Cardiac fibroblast (primary cell): ENCODE results near the gene AIP.

Experiments used
- DNase-seq, 2 donors: peaks; one replicate each; pipeline versions ENCODE4 v3.0.0 to v3.0.0-alpha.2; 2010; ENCODE audit warnings: low read depth in 2 of 2
- H3K4me3 ChIP-seq, 2 donors: replicated peaks in 1 of 2; 1 replicate in 1 of 2; 2 replicates in 1 of 2; pipeline ENCODE4 v1.5.1; 2011; ENCODE audit warnings: low read depth in 2 of 2, low read length in 2 of 2, mild to moderate bottlenecking in 2 of 2, moderate library complexity in 1 of 2
- TF ChIP-seq, protein P1 (sequence below): IDR thresholded peaks from one replicate; pipeline ENCODE4 v1.5.1; 2011; ENCODE audit warnings: low read depth, mild to moderate bottlenecking, low read length, inconsistent platforms

Gene AIP

DNA sequence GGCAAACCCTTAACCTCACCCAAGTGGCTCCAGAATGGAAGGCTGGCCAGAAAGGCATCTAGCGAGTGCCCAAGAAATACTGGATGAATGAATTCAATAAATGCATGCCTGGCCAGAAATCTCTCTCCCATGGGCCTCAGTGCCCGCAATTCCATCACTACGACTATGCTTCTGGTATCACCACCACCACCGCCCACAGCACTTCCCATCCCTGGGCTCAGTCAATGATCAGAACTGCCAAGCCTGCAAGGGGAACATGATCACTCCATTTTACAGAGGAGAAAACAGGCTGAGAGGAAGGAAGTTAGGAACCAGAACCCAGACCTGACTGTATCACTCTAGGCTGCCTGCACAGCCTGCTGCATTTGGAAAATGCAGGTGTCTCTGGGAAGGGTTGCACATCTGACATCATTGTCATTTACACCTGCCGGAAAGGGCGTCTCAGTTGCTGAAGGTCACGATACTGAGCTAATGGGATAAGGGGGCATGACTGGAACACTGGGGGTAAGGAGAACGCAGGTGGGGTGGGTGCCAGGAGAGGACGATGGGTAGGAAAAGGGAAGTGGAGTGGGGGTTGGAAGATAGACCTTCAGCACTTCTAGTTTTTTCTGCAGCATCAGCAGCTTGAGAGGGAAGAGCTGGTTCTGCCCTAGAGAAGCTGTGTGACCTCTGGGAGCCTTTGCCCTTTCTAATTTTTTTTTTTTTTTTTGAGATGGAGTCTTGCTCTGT is 33.5 kb upstream of the AIP start:
- H3K4me3 ChIP-seq = no peak overlapping the region
- TF ChIP-seq, protein P1, sequence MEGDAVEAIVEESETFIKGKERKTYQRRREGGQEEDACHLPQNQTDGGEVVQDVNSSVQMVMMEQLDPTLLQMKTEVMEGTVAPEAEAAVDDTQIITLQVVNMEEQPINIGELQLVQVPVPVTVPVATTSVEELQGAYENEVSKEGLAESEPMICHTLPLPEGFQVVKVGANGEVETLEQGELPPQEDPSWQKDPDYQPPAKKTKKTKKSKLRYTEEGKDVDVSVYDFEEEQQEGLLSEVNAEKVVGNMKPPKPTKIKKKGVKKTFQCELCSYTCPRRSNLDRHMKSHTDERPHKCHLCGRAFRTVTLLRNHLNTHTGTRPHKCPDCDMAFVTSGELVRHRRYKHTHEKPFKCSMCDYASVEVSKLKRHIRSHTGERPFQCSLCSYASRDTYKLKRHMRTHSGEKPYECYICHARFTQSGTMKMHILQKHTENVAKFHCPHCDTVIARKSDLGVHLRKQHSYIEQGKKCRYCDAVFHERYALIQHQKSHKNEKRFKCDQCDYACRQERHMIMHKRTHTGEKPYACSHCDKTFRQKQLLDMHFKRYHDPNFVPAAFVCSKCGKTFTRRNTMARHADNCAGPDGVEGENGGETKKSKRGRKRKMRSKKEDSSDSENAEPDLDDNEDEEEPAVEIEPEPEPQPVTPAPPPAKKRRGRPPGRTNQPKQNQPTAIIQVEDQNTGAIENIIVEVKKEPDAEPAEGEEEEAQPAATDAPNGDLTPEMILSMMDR = no peak
- no peak for DNase-seq

DNA sequence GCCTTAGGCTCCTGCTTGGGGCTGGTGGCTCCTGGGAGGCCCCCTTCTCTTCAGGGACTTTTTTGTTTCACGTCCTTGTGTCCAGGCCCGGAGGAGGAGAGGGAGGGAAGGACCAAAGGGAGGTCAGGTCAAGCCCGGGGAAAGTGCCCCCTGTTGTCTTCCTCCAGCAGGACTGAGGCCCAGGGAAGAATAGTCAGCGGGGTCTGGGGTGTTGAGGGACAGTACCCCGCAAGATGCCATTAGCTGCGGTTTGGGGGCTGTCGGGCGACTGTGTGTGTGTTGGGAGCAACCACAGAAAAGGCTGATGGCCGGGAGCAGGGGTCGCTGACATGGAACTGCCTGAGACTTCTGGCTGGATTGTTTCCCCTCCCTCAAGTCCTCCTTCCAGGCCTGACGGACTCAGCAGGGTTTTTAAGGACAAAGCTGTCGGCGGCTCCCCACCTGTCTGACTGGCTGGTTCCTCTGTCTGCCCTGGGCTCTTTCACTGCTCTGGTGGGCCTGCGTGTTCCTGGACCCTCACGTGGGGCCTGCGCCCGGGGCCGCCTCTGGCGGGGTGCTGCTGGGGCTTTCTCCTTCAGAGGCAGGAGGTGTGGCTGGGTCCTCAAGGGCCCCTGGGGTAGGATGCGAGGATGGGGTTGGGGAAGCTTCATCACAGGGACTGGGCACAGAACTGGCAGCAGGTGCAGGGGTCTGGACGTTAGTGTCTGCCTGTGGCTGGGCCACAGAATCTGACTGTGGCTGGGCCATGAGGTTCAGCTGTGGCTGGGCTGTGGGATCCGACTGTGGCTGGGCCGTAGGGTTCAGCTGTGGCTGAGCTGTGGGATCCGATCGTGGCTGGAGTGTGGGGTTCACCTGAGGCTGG is 31.8 kb upstream of the AIP start:
- TF ChIP-seq, protein P1 = no peak
- H3K4me3 ChIP-seq = no peak overlapping the region
- no peak for DNase-seq

DNA sequence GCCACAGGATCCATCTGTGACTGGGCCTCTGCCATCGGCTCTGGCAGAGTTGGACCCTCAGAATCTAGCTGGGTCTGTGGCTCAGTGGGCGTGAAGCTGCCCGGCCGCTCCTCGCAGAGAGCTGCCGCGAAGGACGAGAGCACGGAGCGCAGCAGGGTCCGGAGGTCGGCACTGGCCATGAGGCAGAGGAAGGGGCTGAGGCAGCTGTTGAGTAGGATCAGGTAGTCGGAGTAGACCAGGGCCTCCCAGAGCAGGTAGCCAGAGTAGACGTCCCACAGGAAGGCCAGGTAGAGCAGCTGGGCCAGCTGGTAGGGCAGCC is 31.2 kb upstream of the AIP start:
- H3K4me3 ChIP-seq = no peak overlapping the region
- no peak for DNase-seq
- TF ChIP-seq, protein P1 = no peak

DNA sequence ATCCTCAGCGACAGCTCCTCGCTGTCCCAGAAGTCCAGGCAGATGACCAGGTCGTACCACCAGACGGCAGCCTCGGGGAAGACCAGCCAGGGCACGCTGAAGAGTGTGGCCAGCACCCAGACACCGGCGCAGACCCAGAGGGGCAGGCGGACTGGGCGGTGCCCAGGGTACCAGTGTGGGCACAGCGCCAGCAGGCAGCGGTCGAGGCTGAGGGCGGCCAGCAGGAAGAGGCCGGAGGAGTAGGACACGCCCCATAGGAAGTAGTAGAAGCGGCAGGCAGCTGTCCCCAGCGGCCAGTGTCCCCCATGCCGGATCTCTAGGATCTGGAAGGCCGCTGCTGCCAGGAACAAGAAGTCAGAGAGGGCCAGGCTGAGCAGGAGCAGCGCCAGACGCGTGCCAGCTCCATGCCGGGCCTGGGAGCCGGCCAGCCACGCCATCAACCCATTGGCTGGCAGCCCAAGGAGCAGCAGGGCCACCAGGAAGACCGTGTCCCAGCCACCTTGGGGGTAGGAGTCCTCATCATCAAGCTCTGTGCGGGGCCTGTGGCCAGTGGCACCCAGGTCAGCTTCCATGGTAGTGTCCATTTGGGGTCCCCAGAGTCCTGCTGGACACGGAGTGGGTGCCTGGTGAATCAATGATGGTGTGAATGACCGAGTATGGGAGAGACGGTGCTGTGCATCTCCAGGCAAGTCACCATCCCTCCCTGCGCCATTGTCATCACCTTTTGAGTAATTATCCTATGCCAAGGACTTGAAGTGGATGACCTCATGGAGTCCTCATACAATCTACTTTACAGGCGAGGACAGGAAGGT is 30.5 kb upstream of the AIP start, which contains the start of gene GPR152:
Gene GPR152 (minus strand): TSS at position 589 of the 812 bp plus-strand sequence. CDS start 5 bp downstream, at position 584.
- no peak within 1 kb of the TSS for H3K4me3 ChIP-seq
- DNase-seq = no peak
- TF ChIP-seq, protein P1 = no peak

DNA sequence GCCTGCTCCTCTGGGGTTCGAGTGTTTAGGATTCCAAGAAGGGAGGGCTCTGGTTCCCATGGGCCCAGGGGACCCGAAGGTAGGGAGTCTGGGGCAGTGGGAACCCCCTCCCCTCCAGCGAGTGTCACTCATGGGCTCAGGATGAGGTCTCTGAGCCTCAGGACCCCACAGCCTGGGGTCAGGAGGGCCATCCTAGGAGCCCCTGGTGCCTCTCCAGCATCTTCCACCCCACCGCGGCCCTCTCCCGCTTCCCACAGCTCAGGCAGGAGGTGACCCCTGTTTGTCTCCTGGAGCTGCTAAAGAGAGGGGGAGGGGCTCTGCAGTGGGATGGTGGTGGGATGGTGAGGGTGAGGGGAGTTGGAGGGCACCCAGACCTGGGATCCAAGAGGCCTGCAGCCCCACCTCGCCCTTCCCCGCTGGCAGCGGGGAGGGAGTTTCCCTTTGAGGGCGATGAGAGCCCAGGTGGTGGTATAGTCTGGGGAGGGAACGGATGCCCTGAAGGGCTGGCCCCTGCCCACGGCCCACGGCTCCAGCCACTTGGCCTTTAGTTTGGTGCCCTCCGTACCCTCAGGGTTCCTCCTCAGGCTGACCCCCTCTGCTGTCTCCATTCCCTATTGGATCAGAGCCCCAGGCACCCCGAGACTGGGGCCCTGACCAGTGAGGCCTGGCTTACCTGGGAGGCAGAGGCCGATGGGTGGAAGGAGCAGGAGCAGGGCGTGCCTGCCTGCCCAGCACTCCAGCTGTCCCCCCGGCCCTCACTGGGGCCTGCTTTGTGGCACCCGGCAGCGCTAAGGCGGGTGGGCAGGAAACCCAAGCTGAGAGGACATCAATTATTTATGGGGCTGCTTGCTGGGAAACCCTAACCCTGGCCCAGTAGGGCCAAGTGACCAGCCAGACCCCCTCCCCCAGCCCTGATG is 28.8 kb upstream of the AIP start:
- H3K4me3 ChIP-seq = no peak overlapping the region
- no peak for DNase-seq
- TF ChIP-seq, protein P1 = no peak

DNA sequence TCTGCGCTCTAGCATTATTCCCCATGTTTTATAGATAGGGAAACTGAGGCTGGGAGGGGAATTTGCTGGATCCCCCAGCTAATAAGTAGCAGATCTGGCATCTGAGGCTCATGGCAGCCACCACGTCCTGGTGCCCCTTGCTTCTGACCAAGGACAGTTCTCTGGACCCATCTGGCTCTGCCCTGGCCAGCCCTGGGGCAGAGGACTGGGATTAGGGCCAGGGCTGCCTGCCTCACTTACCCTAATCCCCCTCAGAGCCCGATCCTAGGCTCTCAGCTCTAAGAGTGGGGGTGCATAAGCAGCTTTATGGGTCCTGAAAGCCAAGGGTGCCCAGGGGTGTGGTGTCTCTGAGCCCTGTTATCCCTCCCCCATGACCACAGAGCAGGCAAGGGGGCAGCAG is 27.8 kb upstream of the AIP start, which contains the start of gene CABP4:
Gene CABP4 (plus strand): TSS at position 301 of the 400 bp plus-strand sequence. CDS start 70 bp downstream, at position 371.
- TF ChIP-seq, protein P1 = no peak
- DNase-seq = no peak
- H3K4me3 ChIP-seq = no peak within 1 kb of the TSS
